Activated CD4-positive, alpha-beta T cell treated with anti-CD3 and anti-CD28 coated beads, Interleukin-2, amount 50 U/mL, for 48 hours (primary cell): ENCODE measurements around the gene ARL17A.
"Not testable (repeated sequence)": the region's sequence is repeated elsewhere in the genome, so short reads cannot be mapped to it uniquely, and the experiment has no call there.

ENCODE experiments used
- DNase-seq, 2 experiments: peaks; one replicate each; pipeline ENCODE4 v3.0.0-alpha.2; 2020

The ARL17A gene

DNA sequence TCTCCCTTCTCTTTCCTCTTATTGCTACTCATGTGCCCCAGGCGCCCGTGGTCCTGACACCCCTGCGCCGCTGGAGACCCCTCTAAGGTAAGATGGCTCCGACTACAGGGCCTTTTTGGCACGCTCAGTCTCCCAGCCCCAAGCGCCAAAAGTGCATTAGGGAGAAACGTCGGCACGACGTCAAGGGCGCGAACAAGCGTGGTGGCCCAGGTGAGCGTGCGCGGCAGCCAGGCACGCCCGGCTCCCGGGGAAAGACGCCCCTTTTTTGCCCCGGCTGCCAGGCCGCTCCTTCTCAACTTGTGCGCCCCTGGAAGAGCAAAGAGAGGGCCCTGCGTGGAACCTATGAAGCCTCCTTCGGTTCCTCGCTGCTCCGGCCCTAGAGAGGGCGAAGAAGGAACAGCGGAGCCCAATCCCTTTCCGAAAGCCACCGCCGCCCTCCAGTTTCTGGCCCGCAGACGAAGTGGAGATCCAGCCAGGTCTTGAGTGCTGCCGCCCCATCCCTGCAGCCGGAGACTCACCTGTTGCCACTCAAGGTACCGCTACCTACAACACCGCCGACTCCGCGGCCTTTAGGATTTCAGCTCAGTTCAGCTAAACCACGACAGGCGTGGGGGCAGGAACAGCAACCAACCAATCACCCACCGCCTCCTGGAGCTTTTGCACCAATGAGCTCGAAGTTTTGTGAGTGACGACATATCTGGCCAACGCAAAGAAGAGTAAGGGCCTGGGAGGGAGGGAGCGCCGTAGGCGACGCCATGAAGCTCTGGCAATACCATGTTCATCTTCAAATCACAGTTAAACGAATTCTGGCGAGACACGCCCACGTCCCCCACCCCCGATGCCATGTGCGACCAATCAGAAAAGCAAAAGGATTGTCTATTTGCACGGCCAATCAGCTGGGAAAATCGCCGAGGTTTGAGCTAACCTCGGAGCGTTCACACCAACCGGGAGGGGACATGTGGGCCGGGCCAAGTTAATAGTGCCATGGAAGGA is at the start of gene ARL17A:
Gene ARL17A (minus strand): TSS at position 609 of the 993 bp plus-strand sequence. CDS start 3,369 bp downstream, outside the sequence.
- DNase-seq: peak; percentile 74 to 80

DNA sequence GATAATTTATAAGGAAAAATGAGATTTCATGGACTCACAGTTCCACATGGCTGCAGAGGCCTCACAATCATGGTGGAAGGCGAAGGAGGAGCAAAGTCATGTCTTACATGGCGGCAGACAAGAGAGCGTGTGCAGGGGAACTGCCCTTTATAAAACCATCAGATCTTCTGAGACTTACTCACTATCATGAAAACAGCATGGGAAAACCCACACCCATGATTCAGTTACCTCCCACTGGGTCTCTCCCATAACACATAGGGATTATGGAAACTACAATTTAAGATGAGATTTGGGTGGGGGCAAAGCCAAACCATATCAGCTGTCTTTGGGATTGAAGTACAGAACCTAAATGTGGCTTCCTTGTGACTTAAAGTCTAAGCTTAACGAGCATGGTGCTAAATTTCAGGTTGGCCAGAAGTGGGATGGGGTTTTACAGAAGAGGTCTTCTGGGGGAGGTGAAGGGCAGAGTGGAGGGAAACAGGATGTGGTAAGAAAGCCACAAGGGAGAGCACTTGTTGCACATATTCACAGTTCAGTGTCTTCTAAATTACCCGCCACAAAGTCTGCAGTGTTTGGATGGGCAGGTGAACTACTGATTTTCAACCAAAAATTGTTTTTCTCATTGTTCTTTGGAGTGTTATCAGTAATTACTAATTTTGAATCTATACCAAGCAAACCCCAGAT is 49.4 kb upstream of the ARL17A start:
- DNase-seq: not testable (repeated sequence)

DNA sequence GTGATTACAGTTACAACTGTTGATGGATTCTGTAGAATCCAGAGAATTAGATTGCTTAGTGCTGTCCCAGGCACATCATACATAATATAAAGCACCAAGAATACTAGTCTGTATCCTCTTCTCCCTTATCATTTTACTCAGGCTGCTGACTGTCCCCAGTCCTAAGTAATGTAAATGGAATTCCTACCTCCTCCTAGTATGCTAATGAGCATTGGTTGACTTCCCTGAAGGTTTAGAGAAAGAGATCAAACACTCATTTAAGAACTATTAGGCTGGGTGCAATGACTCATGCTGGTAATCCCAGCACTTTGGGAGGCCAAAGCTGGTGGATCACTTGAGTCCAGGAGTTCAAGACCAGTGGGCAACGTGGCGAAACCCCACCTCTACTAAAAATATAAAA is 48.0 kb upstream of the ARL17A start:
- not testable (repeated sequence) for DNase-seq

DNA sequence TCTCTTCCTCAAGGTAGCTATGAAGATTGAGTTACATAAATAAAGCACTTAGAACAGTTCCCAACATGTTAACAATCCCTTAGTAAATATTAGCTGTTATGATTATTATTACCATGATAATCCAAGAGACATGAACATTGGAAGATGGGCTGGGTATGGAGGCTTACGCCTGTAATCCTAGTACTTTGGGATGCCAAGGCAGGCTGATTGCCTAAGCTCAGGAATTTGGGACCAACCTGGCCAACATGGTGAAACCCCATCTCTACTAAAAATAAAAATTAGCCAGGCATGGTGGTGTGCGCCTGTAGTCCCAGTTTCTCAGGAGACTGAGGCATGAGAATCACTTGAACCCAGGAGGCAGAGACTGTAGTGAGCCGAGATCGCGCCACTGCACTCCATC is 45.2 kb upstream of the ARL17A start:
- DNase-seq: not testable (repeated sequence)

DNA sequence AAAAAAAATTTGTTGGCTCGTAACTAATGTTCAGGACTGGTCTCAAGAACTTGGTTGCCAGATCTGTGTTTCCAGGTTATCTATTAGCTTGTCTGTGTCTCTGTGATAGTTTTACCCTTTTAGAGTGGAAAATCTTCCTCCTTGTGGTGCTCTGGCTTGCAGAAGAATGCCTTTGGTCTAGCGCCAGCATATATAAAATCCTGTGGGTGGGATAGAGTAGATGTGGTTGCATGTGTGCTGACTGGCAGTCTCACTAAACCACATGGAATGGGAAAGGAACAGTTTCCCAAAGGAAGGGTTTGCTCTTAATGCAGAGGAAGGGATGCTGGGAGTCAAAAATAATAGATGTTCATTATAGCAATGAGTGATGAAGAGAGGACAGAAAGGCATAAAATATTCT is 44.3 kb upstream of the ARL17A start:
- not testable (repeated sequence) for DNase-seq

DNA sequence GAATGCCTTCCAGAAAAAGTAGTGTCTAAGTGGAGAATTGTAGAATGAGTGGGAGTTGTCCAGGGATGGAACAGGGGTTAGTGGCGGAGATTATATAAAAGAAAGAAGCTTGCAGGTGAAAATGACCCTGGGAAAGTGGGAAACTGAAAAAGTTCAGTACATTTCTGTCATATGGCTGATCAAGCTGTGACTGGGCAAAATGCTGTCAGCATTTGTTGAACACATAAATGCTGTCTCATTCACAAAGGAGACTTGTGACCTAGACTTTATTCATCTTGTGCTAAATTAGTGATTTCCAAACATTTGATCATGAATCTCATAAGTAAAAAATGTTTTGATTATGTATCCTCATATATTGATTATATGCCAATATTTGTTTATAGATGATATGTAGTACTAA is 39.5 kb upstream of the ARL17A start:
- not testable (repeated sequence) for DNase-seq

DNA sequence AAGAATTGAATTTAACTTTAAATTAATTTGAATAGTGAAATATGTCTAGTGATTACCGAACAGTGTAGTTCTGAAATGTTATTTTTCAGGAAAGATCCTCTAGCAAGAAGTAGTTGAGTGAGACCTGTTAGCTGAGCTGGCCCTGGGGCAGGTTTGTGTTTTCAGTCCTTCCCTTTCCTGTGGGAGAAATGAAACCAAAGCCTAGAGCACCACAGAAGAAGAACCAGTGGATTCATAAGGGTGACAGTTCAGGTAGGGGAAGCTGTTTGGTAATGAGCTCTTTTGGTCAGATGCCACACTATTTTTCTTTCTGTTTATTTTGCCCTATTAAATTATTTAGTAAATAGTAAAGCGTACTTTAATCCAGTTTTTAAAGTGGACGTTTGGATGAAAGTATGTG is 37.6 kb upstream of the ARL17A start:
- DNase-seq: not testable (repeated sequence)

DNA sequence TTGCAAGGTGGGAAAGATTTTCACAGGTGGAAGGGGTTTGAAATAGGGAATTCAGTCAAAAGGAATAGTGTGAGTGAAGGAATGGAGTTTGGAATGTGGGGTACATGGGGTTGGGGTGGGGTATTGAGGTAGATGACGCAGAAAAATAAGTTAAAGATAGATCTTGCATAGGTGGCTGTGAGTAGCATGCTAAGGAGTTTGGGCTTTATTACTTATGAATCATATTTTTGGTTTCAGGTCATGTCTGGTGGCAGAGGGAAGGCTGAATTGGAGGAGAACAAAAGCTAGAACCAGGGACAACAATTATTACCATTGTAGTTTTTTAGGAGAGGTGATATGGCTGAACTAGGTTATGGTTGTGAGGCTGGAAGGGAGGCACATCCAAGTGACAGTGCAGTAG is 34.4 kb upstream of the ARL17A start:
- not testable (repeated sequence) for DNase-seq

DNA sequence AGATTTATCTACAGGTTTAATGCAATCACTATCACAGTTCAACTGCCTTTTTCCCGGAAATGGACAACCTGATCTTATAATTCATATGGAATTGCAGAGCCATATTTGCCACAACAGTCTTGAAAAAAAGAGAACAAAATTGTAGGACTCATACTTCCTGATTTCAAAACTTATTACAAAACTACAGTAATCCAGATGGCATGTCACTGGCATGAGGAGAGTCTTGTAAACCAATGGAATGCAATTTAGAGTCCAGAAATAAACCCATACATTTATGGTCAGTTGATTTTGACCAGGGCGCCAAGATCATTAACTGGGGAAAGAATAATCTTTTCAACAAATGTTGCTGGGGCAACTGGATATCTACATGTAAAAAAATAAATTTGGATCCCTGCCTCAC is 31.8 kb upstream of the ARL17A start:
- DNase-seq: not testable (repeated sequence)

DNA sequence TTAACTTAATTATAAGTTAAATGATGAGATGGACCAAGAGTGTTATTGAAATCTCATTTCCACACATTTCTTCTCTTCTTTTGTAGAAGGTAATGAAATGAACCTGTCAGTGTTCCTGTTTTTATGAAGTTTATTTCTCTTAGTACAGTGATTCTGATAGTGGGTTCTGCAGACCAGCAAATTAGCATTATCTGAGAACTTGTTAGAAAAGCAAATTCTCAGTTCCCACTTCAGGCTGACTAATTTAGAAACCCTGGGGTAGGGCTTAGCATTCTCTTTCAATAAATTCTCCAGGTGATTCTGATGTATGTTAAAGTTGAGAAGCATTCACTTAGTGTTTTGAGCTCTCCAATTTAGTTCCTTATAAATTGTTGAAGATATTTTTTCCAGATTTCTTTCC is 23.6 kb upstream of the ARL17A start:
- not testable (repeated sequence) for DNase-seq

DNA sequence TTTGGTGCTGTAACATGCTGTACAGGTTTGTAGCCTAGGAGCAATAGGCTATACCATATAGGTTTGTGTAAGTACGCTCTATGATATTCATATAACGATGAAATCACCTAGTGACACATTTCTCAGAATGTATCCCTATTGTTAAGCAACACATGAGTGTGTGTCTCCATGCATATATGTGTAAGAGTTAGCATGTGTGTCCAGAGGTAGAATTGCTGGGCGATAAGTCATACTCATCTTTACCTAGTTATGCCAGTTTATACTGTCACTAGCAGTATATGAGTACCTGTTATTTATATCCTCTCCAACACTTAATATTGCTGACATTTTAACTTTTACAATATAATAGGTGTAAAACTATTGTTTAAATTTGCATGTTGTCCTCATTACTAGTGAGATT is 21.3 kb upstream of the ARL17A start:
- not testable (repeated sequence) for DNase-seq

DNA sequence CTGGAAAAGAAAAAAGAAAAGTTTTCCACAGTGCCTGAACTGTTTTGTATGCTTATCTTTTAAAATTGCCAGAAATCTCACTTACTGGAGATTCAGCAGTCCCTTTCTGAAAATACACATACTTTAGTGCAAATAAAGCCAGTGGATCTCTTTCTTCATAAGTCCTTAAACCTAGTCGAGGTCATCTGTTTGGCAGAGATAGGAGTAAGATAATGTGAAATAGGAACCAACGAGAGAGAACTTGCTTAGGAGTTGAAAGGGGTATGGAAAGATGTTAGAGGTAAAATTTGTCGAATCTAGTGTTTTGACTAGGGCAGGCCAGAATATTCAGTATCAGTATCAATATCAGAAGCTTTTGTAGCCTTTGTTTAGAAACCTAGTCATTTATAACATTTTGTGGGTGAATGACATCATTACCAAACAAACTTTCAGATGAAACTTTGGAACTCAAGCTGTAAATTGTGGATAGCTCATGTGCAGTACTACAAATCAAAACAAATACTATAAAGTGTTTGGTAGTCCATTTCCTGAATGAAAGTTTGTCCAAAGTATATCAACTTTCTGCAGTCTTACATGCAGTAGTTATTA is 18.9 kb upstream of the ARL17A start:
- DNase-seq: not testable (repeated sequence)

DNA sequence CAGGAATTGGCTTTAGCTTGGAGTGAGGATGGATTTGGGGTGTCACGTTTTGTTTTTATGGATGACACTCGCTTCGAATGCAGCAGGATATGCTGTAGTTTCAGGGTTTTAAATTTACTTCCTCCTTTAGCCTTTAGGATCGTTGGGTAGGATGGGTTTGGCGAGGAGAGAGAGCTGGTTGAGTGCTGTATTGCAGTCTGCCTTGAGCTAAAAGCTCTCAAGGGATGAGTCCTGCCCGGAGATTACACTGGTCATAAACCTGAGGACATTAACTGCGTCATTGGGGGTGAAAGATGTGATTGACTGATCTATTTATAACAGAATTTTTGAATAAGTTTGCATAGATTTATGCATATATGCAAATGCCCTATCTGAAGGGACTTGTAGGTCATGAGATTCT is 11.8 kb upstream of the ARL17A start:
- DNase-seq: not testable (repeated sequence)

DNA sequence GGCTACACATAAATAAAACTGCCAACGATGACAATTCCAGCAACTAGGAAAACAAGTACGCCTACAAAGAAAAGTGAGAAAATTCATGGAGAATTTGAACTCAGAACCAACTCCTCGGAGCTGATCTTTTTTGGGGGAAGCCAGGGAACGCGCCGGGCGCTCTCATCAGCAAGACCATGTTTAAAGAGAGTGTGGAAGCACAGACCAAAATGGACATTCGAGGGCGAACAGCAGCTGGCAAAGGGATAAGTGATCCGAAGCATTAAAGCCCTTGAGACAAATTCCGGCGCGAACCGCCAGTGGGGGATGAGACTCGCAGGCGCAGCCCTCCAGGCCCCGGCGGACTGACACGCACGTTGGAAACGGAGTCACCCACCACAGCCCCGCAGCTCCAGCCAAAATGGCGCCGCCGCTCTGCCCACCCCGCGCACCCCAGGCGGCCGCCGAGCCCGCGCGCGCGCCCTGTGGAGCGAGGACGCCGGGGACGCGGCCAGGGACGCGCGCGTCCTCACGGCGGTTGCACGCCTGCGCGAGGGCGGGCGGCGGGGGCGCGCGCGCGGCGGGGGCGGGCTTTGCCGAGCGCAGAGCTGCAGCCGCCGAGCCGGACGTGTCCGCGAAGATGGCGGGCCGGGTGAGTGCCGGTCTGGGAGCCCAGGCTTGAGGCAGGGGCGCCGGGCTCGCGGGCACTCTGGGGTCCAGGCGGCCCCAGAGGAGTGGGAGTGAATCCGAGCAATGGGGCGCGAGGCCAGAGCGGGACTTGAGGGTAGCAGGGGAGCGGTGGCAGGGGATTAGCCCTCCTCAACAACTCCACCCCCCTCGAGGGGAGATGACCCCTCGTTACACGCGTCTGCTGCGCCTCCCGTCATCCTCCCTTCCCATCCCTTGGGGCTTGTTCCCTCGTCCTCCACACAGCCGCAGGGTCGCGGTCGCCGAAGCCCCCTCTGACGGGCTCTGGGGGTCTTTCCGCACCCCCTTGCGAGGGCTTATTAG is 11.0 kb upstream of the ARL17A start, which contains the start of gene NSF:
Gene NSF (plus strand): TSS at position 513 of the 990 bp plus-strand sequence. CDS start 107 bp downstream, at position 620.
- not testable (repeated sequence) for DNase-seq

DNA sequence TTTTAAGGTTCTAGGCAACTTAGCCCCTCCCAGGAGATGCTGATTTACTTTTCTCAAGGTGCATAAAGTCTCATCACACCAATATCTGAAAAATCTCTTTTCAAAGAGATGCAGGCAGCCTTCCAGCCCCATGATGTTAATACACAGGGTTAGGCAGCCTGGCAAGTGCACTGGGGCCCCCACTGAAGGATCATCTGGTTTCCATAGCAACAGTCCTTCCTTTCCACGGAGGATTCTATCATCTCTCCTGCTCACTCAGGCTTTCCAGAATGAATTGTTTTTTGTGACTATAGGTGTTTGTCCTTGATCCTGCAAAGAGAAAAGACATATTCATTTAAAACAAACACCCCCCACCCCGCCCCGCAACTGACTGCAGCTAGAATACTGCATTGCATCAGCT is 6.0 kb upstream of the ARL17A start:
- DNase-seq: not testable (repeated sequence)

DNA sequence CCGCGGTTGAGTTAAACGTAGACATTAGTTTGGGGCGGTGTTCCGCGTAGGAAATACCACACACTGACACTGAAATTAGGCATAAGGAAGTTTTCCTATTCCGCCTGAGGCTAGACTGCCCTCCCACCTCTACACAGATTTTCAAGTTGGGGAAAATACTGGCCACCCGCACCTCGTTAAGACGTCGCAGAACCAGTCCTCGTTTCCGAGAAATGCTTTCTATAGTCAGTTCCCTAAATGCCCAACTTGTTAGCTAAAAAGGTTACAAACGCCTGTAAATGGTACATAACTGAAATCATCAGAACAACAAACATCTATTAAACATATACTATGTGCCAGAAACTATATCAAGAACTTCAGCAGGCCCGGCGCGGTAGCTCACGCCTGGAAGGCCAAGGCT is 591 bp upstream of the ARL17A start:
- DNase-seq: not testable (repeated sequence)

DNA sequence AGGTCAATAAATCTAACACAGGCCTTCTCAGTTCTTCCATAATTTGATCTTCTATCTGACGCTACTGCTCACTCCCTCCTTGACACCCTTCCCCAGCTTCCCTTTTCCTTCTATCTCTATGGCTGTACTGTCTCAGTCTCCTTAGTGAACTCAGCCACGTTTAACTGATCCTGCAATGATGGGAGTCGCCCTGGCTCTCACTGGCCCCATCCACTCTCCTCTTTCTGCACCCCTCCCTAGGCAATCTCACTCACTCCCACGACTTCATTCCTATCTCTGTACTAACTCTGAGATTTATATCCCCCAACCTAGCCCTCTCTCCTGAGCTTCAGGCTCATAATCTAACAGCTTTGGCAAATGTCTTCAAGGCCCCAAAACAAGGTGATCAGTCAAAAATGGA is 7.7 kb downstream of the ARL17A start:
- not testable (repeated sequence) for DNase-seq

DNA sequence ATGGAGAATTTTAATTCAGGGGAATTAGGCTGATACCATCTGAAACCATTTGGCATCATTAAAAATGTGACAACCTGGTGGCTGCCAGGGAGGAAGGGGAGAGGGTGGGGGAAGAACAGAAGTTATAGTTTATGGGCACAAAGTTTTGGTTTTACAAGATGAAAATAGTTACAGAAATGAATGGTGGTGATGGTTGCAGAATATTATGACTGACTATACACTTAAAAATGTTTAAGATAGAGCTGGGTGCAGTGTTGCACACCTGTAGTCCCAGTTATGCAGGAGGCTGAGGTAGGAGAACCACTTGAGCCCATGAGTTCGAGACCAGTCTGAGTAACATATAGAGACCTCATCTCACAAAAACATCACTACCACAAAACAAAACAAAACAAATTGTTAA is 12.5 kb downstream of the ARL17A start:
- DNase-seq: not testable (repeated sequence)

DNA sequence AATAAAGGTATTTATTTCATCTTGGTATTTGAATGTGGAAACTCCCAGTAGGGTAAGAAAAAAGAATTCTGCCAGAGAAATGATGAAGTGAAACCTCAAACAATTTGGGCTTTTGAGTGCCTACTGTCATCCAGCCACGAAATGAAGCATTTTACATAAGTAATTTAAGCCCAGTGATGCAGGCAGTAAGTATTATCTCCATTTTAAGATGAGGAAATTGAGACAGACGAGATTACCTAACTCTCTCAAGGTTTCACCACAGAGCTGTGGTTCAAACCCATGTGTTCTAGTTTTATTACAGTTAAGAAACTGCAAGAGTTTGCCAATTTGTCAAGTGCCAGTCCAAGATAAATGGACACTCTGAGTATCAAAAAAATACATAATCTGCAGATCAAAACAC is 13.2 kb downstream of the ARL17A start:
- not testable (repeated sequence) for DNase-seq

DNA sequence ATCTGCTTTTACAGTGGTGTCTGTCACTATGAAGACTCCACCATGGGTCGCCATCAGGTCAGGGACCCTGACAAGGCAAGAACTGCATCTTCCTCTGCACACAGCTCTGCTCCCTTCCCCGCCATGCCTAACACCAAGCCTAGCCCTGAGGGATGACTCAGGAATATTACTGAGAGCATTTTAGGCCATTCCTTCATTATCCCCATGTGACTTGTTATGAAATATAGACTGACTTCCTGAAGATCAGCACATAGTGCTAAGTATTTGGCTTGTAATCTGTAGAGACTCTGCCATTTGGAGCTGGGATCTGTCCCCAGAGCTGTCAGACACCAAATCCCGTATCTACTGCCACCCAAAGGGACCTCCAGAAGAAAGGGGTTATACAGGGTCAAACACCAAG is 19.4 kb downstream of the ARL17A start:
- not testable (repeated sequence) for DNase-seq

DNA sequence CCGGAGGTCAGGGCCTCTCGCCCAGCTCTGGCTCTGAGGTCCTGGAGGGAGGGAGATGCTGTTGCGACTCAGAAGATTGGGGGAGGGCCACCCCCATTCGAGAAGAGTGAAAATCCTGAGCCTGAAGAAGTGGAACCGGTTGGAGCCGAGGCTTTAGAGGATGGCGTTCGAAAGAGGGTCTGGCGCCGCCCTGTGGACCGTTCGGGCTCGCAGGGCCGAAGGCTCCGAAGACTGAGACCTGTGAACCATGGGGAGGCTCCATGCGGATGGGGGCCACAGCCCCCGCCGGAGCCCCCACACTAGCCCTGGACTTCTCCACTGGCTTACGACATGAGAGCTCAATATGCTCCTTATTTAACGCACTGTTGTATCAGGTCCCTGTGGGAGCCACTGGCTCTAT is 20.3 kb downstream of the ARL17A start:
- not testable (repeated sequence) for DNase-seq

DNA sequence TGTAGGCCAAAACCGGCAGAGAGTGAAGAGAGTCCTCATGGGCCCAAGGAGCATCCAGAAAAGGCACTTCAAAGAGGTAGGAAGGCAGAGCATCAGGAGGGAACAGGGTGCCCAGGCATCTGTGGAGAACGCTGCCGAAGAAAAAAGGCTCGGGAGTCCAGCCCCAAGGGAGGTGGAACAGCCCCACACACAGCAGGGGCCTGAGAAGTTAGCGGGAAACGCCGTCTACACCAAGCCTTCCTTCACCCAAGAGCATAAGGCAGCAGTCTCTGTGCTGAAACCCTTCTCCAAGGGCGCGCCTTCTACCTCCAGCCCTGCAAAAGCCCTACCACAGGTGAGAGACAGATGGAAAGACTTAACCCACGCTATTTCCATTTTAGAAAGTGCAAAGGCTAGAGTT is 30.9 kb downstream of the ARL17A start:
- peak in 1 of 2 experiments; percentile 3 for DNase-seq
